HG03135 (cell line): ENCODE measurements around the gene SHTN1.
A peak's percentile ranks its signal among the peaks of the same experiment; 100 is the strongest.

Experiments
- ATAC-seq: cut with Tn5 transposase; IDR thresholded peaks from one replicate; pipeline ENCODE4 v1.9.1; 2021; ENCODE audit warnings: mild to moderate bottlenecking, moderate library complexity; ENCODE audit not compliant: unreplicated experiment

Gene SHTN1

DNA sequence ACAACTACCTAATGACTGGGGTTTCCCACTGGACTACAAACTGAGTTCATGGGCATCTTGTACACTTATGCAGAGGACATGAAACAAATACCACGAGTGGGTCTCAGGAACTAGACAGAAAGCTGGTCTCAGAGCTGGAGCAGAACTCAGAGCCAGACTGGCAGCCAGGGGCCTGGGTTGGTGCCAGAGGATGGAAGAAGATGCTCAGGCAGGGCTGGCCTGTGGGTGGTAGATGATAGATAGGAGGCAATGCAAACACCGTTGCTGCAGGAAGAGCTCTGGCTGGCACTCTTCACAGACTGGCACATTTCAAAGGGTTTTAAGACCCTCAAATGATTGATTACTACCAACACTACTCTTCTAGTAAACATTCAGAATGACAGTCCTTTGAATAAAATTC lies 126.9 kb downstream of the SHTN1 start:
- no peak for ATAC-seq

DNA sequence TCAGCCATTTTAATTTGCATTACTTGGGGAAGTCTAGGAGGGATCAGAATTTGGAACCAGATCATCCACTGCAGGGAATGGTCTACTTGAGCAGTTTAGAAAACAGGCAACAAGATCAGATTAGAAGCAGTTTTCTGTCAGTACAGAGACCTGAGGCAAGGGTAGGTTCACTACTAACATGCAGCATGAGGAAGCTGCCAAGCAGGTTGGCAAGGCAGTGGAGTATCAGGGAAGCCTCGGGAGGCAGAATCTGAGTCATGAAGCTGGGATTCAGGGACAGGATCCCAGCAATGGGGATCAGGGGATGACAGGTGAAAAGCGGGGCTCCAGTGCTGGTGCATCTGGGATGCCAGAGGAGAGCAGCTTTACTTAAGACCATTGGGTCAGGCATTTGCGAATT lies 127.6 kb downstream of the SHTN1 start:
- no peak for ATAC-seq

DNA sequence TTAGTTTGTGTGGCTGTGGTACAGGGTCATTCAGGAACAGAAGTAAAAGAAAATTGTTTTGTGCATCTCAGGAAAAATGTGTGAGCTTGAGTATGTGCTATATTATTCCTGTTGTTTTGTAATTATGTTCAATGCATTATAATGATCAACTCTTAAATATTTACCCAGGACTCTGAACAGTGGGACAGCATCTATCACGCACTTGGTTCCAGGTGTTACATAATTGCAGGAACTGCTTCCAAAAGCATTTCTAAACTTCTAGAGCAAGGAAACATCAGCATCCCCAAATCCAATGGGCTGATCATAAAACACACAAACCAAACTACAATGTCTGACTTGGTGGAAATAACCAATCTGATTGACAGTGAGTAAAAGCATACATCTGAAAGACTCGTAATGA lies 129.1 kb downstream of the SHTN1 start:
- ATAC-seq: no peak

DNA sequence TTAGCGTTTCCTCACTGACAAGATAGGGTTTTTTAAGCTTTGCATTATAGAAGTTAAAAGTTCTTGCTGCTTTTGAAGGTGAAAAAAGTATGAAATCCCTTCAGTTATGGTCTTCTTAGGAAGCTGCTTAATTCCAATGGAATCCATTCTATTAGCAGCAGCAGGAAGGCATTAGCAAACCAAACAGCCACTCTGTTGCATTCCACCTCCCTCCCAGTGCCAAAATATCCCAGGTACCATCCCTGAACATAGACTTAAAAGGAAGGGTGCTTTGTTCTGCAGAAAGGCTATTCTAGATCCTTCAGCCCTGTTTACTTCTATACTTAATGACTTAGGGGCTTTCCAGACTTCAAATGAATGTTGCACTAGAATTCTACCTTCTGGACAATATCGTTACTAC lies 131.9 kb downstream of the SHTN1 start:
- no peak for ATAC-seq

GRCh38 chr10:116870949-116871348 lies 134.0 kb downstream of the SHTN1 start:
- no peak for ATAC-seq

DNA sequence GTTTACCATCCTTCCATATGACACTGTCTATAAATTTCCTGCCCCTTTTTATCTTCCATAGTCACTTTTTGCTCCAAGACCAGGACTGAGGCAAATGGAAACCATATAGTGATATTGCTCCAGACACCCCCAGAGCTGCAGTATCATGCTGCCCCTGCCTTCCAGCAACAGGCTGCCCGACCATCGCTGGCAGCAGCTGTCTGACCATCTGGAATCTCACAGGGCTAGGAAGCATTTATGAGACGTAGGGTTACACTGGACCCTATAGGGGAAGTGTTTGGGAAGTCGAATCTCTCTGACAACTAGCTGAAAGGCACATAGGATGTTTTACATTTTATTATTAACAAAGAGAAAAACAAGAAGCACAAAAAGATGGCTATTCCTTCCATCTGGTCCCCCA lies 136.3 kb downstream of the SHTN1 start:
- ATAC-seq: no peak

DNA sequence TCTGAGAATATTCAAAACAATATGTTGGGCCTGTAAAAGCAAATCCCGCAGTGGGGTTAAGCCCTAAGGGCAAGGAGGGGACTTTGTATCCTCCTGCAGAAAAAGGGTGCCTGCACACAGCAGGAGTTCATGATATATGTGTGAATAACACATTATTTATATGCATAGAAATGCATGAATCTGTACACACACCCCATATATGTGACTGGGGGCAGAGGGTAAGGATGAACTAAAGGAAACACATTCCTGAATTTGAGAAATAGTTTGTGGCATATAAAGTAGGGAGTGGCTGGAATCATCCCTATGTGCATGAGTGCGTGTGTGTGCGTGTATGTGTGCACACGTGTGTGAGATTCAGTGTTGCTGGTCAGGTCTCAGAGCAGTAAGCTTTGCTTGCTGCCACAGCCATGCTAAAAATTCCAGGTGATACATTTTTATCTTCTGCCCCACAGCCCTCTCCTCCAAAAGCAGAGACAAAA lies 136.8 kb downstream of the SHTN1 start:
- ATAC-seq: no peak

DNA sequence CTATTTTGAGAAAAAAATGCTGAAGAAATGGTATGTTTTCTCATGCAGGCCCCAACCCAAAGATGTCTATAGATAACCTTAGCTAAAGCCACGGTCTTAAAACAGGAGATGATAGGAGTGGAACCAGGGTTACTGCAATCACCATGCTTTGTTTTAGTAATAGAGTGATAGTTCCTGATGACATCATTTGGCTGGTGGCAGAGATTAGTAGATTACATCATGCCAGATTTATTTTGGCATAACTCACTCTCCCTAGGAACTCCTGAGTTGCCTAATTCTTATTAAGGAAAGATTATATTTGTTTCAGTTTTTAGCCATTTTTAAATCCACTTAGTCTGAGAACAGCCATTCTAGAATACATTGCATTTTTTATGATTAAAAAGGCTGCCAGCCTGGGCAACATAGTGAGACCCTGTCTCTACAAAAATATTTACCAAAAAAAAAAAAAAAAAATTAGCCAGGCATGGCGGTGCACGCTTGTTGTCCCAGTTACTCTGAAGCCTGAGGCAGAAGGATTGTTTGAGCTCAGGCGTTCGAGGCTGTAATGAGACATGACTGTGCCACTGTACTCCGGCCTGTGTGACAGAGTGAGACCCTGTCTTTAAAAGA lies 137.9 kb downstream of the SHTN1 start:
- ATAC-seq: no peak

GRCh38 chr10:116866066-116866465 lies 138.9 kb downstream of the SHTN1 start:
- ATAC-seq: no peak

- ATAC-seq: no peak
These were observed 140.6 kb downstream of the SHTN1 start for GRCh38 chr10:116864436-116864835.

GRCh38 chr10:116861796-116862195 lies 143.2 kb downstream of the SHTN1 start:
- ATAC-seq: no peak

- ATAC-seq: no peak
These were observed 147.8 kb downstream of the SHTN1 start for GRCh38 chr10:116857156-116857555.

DNA sequence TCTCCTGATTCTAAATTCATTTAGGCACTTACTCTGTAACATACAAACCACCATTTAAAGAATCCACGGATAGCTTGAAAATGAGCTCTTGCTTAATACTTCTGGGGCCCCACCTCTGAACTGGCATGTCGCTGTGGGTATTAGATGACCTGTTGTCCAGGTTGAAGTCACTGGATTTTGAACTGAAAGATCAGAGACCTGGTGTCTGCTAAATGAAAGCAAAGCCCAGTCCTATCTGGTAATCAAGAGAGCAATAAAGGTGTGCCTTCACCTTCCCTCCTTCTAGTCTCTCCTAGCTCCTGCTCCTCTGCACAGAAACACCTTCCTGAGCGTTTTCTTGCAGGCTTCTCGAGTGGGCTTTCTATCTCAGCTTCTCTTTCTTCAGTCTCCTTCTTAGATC lies 151.3 kb downstream of the SHTN1 start:
- no peak for ATAC-seq

GRCh38 chr10:116853287-116853686 lies 151.7 kb downstream of the SHTN1 start:
- no peak for ATAC-seq

GRCh38 chr10:116852246-116852645 lies 152.7 kb downstream of the SHTN1 start:
- no peak for ATAC-seq

DNA sequence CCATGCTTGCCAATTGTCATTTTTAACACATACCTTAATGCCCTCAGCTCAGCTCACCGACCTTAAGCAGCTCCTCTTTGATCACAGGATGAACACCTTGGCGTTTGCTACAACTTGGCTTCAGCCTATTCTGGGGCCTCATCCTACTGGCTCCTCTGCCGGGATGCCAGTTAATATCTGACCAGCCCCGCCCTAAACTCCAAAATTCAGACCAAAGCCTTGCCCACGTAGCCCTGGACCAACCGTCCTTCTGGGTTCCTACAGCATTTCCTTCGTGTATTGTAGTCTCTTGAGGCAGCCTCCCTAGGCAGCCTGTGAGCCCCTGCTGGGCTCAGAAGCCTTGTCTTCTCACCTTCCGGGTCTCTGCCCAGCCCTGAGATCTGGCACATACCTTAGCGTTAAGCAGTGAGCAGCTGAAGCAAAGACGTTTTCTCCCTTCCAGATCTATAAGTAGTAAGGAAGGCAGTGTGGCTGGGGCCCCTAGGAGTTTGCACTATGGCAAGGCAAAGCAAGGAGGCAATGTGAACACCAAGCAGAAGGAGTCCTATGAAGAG lies 154.9 kb downstream of the SHTN1 start:
- no peak for ATAC-seq

DNA sequence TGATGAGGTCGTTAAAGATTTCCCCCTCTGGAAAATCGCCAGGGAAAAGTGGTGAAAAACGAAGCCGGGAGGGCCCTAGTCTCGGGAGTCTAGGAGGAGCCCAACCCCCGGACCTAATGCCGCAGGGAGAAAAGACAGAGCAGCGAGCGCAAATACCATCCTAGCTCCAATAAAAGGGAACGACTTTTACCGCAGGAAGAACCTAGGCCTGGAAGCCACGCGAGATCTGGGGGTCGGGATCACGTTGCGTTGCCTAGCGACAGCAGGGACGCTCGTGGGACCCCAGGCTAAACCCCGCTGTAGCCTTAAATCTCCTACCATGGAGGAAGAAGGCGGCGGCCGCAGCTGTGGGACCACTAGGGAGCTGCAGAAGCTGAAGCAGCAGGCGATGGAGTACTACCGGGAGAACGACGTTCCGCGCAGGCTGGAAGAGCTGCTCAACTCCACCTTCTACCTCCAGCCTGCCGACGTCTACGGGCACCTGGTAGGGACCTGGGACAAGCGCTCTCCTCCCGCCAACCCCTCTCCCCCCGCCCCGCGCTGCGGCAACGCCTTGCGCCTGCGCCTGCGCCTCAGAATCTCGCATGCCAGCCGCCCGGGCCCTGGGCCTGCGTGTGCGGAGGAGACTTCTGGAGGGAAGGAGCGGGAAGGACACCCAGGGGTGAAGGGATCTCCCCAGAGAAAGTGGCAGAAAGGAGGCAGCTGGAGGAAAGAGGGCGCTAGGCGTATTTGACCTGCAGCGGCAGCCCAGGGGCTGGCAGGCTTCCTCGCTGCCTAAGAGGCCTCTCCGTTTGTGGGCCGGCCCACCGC lies 155.5 kb downstream of the SHTN1 start, which contains the start of gene ENO4:
Gene ENO4, plus strand, starts transcription at position 252 of the 810 bp plus-strand sequence. Its CDS starts 68 bp downstream, at position 320.
- peak; percentile 54 for ATAC-seq

DNA sequence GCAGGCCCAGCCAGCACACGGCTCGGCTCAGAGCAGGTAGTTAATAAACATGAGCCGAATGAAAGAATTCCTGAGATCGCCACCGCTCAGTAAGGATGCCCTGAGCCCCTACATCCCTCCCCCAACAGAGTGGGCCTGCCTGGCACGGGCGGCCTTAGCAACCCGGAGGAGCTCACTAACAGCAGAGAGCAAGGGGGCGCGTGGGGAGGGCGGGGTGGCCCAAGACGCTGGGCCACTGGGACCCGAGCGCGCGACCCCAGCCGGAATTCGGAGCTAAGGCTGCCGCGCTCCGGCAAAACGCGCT lies 156.1 kb downstream of the SHTN1 start:
- no peak for ATAC-seq

GRCh38 chr10:116848032-116848943 lies 156.7 kb downstream of the SHTN1 start:
- ATAC-seq: peak; percentile 72

DNA sequence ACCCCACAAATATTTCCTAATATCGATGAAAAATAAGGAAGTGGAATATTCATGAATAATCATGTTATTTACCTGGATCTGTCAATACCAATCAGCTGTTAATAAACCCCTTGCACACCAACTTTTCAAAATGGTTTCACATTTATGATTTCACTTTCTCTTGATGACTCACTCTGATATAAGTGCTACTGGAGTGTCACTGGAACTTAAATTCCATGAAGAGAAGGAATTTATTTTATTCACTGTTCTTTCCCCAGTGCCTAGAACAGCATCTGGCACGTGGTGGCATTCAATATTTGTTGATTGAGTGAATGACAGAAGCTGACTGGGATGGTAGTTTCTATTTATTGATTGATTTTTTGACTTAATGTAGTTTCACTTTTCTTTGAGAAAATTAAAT lies 159.2 kb downstream of the SHTN1 start:
- no peak for ATAC-seq

GRCh38 chr10:116840389-116841075 lies 164.5 kb downstream of the SHTN1 start:
- no peak for ATAC-seq
